Esophagus squamous epithelium (tissue), 4 donors: ENCODE results near the gene MTHFD2L.

Experiments used
- POLR2A ChIP-seq, 4 donors: fragments of 450-650 bp; IDR thresholded peaks; one replicate each; pipeline ENCODE4 v1.6.1; 2017; ENCODE audit warnings: antibody characterized with exemption in 4 of 4, mild to moderate bottlenecking in 4 of 4, moderate library complexity in 3 of 4
- TF ChIP-seq, protein P1 (sequence below), 6 experiments: fragments of 450-650 bp in 4 of 6; fragments of 200-600 bp in 2 of 6; sonication (generic) in 2 of 6; IDR thresholded peaks; one replicate each; pipeline ENCODE4 v1.5.1; 2016 to 2019; ENCODE audit warnings: antibody characterized with exemption in 6 of 6, mild to moderate bottlenecking in 4 of 6, moderate library complexity in 4 of 6

DNA sequence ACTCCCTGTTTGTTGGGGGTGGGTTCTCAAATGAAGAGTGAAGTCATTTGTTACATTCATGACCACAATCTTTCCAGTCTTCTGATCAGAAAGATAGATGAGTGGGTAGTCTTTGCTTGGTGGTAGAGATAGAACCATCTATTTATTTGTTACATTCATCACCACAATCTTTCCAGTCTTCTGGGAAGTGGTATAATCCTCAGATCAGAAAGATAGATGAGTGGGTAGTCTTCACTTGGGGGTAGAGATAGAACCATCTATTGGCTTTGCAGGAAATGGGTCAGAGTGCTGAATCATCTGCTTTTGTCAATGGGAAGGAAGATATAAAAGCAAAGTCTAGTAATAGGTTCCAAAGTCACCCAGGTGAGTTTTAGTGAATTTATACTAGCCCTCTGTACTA is 86.1 kb downstream of the MTHFD2L start:
- TF ChIP-seq, protein P1, sequence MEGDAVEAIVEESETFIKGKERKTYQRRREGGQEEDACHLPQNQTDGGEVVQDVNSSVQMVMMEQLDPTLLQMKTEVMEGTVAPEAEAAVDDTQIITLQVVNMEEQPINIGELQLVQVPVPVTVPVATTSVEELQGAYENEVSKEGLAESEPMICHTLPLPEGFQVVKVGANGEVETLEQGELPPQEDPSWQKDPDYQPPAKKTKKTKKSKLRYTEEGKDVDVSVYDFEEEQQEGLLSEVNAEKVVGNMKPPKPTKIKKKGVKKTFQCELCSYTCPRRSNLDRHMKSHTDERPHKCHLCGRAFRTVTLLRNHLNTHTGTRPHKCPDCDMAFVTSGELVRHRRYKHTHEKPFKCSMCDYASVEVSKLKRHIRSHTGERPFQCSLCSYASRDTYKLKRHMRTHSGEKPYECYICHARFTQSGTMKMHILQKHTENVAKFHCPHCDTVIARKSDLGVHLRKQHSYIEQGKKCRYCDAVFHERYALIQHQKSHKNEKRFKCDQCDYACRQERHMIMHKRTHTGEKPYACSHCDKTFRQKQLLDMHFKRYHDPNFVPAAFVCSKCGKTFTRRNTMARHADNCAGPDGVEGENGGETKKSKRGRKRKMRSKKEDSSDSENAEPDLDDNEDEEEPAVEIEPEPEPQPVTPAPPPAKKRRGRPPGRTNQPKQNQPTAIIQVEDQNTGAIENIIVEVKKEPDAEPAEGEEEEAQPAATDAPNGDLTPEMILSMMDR (IDR thresholded peaks at IDR 0.05): no peak
- no peak for TF ChIP-seq POLR2A (IDR thresholded peaks at IDR 0.05)
